NT2/D1 (cell line): ENCODE results near the gene COL20A1.

Experiments
- YY1 ChIP-seq: IDR thresholded peaks from 2 replicates; pipeline ENCODE4 v1.6.1; 2011; ENCODE audit not compliant: insufficient read length, insufficient read depth
- ZNF274 ChIP-seq: IDR thresholded peaks from 2 replicates; pipeline ENCODE4 v1.6.1; 2011; ENCODE audit warnings: mild to moderate bottlenecking, low read depth, low read length

GRCh38 chr20:63323357-63323981, 30.5 kb downstream of the COL20A1 start:
- TF ChIP-seq YY1 (no peak), ZNF274 (no peak)
